Transverse colon (tissue), 4 donors: ENCODE measurements around the gene ALDH4A1. TPM values are rescaled to one million over a fixed set of nuclear protein-coding genes. Genes with fewer than 3 reads are reported as not detected.

Experiments
- DNase-seq: peaks from one replicate; pipeline ENCODE4 v3.0.0-alpha.2; 2019
- H3K27ac ChIP-seq, 4 donors: fragments of 200-600 bp; sonication (generic); 2 replicates each; pipeline ENCODE4 v1.5.1; 2016 to 2018; ENCODE audit warnings: inconsistent platforms in 4 of 4
- H3K27me3 ChIP-seq: fragments of 200-600 bp; sonication (generic); 2 replicates; pipeline ENCODE4 v1.5.1; 2017; ENCODE audit warnings: inconsistent platforms
- H3K36me3 ChIP-seq, 4 donors: fragments of 200-600 bp; sonication (generic); 2 replicates each; pipeline ENCODE4 v1.5.1; 2017 to 2019; ENCODE audit warnings: inconsistent platforms in 4 of 4
- H3K4me1 ChIP-seq, 4 donors: fragments of 200-600 bp; sonication (generic); 2 replicates each; pipeline ENCODE4 v1.5.1; 2017 to 2020; ENCODE audit warnings: inconsistent platforms in 4 of 4
- H3K4me3 ChIP-seq, 4 donors: fragments of 200-600 bp; sonication (generic); 1 replicate in 1 of 4; 2 replicates in 3 of 4; pipeline versions ENCODE4 v1.5.1 to v1.6.1; 2017 to 2019; ENCODE audit warnings: inconsistent platforms in 4 of 4
- H3K9me3 ChIP-seq, 2 donors: fragments of 200-600 bp; sonication (generic); 2 replicates each; pipeline ENCODE4 v1.5.1; 2017 to 2019; ENCODE audit warnings: inconsistent platforms in 2 of 2
- EP300 ChIP-seq: sonication (generic); formaldehyde crosslinking; IDR thresholded peaks from one replicate; pipeline ENCODE4 v1.6.1; 2017; ENCODE audit warnings: antibody characterized with exemption, low read depth
- POLR2A ChIP-seq: fragments of 450-650 bp; IDR thresholded peaks from one replicate; pipeline ENCODE4 v1.6.1; 2016; ENCODE audit warnings: antibody characterized with exemption, mild to moderate bottlenecking, moderate library complexity
- POLR2AphosphoS5 ChIP-seq, 3 donors: sonication (generic); formaldehyde crosslinking; IDR thresholded peaks; one replicate each; pipeline ENCODE4 v1.6.1; 2016; ENCODE audit warnings: antibody characterized with exemption in 3 of 3
- WGBS, 2 donors: methylation state at CpG; one replicate each; pipeline ENCODE4 v1.1.5; 2018; ENCODE audit warnings: low coverage in 1 of 2; 5-methylcytosine and 5-hydroxymethylcytosine counted together
- in situ Hi-C, 4 donors: fragments of 200-750 bp; cut with MboI; loops; one replicate each; pipeline versions ENCODE4 v1.15.0 to v1.15.1; 2017; ENCODE audit warnings: low sequenced_read_pairs in 3 of 4, low pct_ligation_motif_present in 1 of 4, low pct_unique_long_range_greater_than_20kb in 1 of 4
- intact Hi-C: fragments of 100-400 bp; cut with DNase I; formaldehyde crosslinking; loops from one replicate; pipeline ENCODE4 v1.15.1; 2023; ENCODE audit warnings: low total_unique reads
- total RNA-seq, 4 donors: library from RNA; depleted of rRNA; stranded (reverse); fragments of >200 nt; gene quantifications; one replicate each; pipeline ENCODE4 v1.1.0, GENCODE V29; 2016
- TF ChIP-seq, protein P1 (sequence below), 5 experiments: fragments of 200-600 bp in 3 of 5; fragments of 450-650 bp in 2 of 5; sonication (generic) in 3 of 5; IDR thresholded peaks; 1 replicate in 2 of 5; 2 replicates in 3 of 5; pipeline ENCODE4 v1.5.1; 2016 to 2017; ENCODE audit warnings: antibody characterized with exemption in 5 of 5, inconsistent platforms in 3 of 5, mild to moderate bottlenecking in 2 of 5, moderate library complexity in 1 of 5

The ALDH4A1 gene
- total RNA-seq, 4 donors from 2014 or later, result 3.8 to 6.0 (median 4.8) TPM

DNA sequence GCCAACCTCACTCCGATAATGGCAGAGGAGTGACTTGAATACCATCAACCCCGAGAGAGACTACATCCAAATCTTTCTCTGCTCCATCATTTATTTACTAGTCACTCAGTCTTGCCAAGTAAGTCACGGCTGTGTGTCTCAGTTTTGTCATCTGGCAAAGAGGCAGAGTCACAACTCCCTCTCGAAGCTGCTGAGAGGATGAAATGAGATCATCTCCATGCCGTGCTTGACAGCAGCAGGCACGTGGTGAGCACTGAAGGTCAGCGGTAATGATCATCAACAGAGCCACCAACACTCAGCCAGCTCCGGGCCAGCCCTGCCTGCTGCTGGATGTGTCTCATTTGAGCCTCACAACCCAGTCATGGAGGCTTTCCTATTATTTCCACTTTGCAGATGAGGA, 19.9 kb downstream of the ALDH4A1 start:
- intact Hi-C loops, result loop anchor here (10.0 kb wide), 1 partner anchor 212 kb away; no protein-coding TSS in a partner anchor

GRCh38 chr1:18881642-18882431, 20.5 kb downstream of the ALDH4A1 start:
- TF ChIP-seq POLR2AphosphoS5 (IDR thresholded peaks at IDR 0.05) (no peak), POLR2A (no peak), EP300 (no peak)
- TF ChIP-seq, protein P1, sequence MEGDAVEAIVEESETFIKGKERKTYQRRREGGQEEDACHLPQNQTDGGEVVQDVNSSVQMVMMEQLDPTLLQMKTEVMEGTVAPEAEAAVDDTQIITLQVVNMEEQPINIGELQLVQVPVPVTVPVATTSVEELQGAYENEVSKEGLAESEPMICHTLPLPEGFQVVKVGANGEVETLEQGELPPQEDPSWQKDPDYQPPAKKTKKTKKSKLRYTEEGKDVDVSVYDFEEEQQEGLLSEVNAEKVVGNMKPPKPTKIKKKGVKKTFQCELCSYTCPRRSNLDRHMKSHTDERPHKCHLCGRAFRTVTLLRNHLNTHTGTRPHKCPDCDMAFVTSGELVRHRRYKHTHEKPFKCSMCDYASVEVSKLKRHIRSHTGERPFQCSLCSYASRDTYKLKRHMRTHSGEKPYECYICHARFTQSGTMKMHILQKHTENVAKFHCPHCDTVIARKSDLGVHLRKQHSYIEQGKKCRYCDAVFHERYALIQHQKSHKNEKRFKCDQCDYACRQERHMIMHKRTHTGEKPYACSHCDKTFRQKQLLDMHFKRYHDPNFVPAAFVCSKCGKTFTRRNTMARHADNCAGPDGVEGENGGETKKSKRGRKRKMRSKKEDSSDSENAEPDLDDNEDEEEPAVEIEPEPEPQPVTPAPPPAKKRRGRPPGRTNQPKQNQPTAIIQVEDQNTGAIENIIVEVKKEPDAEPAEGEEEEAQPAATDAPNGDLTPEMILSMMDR (IDR thresholded peaks at IDR 0.05), result no peak

More for the DNA sequence above, 19.9 kb downstream of the ALDH4A1 start:
- TF ChIP-seq EP300 (no peak), POLR2AphosphoS5 (IDR thresholded peaks at IDR 0.05) (no peak), POLR2A (no peak)
- TF ChIP-seq, protein P1 (IDR thresholded peaks at IDR 0.05), result no peak
- H3K4me3 ChIP-seq, result no peak overlapping the region
- H3K9me3 ChIP-seq, result no peaks in the 10 kb centered on the region
- in situ Hi-C loops, result loop anchor here in 1 of 4 donors (10.0 kb wide), 1 partner anchor 222 kb away; no protein-coding TSS in a partner anchor
- 88% methylated on average over 8 of the region's 8 CpGs; no CpG with 5 or more reads in 1 of the 2 donors for WGBS, 2 donors
- H3K27me3 ChIP-seq, result no peaks in the 10 kb centered on the region
- no peak overlapping the region for H3K27ac ChIP-seq
- DNase-seq, result no peak
- H3K36me3 ChIP-seq, result no peaks in the 10 kb centered on the region
- no peaks in the 10 kb centered on the region for H3K4me1 ChIP-seq

GRCh38 chr1:18881164-18881563, 21.2 kb downstream of the ALDH4A1 start:
- Histone ChIP-seq H3K9me3 (no peaks in the 10 kb centered on the region), H3K27me3 (no peaks in the 10 kb centered on the region), H3K4me3 (no peak overlapping the region), H3K36me3 (no peaks in the 10 kb centered on the region), H3K4me1 (no peaks in the 10 kb centered on the region), H3K27ac (no peak overlapping the region)
- 90 to 94% methylated on average over 2 of the region's 2 CpGs for WGBS, 2 donors
- DNase-seq, result no peak
- in situ Hi-C loops, result loop anchor here in 1 of 4 donors (10.0 kb wide), 1 partner anchor 224 kb away; no protein-coding TSS in a partner anchor
- no peak for TF ChIP-seq POLR2A
- TF ChIP-seq POLR2AphosphoS5 (IDR thresholded peaks at IDR 0.05), result no peak
- TF ChIP-seq EP300, result no peak
- TF ChIP-seq, protein P1 (IDR thresholded peaks at IDR 0.05), result no peak
- intact Hi-C loops, result loop anchor here (10.0 kb wide), 1 partner anchor 214 kb away; no protein-coding TSS in a partner anchor

More at GRCh38 chr1:18881642-18882431, 20.5 kb downstream of the ALDH4A1 start:
- Histone ChIP-seq H3K36me3 (no peaks in the 10 kb centered on the region), H3K4me3 (no peak overlapping the region), H3K9me3 (no peaks in the 10 kb centered on the region), H3K27ac (no peak overlapping the region), H3K4me1 (no peaks in the 10 kb centered on the region), H3K27me3 (no peaks in the 10 kb centered on the region)
- WGBS, 2 donors, result 96% methylated on average over 24 of the region's 24 CpGs; no CpG with 5 or more reads in 1 of the 2 donors
- intact Hi-C loops (loop anchor here (10.0 kb wide), 1 partner anchor 213 kb away; no protein-coding TSS in a partner anchor), in situ Hi-C loops (loop anchor here in 1 of 4 donors (10.0 kb wide), 1 partner anchor 223 kb away; no protein-coding TSS in a partner anchor)
- no peak for DNase-seq

DNA sequence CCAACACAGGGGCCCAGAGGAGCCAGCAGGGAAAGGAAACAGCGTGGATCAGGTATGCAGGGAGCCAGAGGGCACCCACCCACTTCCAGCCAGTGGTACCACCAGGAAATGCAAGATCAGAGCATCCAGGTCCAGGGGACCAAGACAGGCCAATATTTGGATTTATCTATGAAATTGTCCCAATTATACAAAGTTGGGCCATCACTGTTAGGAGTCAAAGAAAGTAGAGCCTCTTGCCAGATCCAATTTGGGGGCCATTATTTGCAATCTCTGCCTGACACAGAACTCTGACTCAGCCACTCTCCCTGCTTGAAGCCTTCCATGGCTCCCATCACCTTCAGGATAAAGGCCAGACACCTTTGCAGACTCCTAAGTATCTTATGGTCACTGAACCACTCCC, 21.8 kb downstream of the ALDH4A1 start:
- no peak for DNase-seq
- TF ChIP-seq EP300, result no peak
- no peak for TF ChIP-seq POLR2A
- TF ChIP-seq POLR2AphosphoS5 (IDR thresholded peaks at IDR 0.05), result no peak
- TF ChIP-seq, protein P1 (IDR thresholded peaks at IDR 0.05), result no peak
- no peak overlapping the region for H3K27ac ChIP-seq
- H3K36me3 ChIP-seq, result no peaks in the 10 kb centered on the region
- in situ Hi-C loops, result loop anchor here in 1 of 4 donors (10.0 kb wide), 1 partner anchor 224 kb away; no protein-coding TSS in a partner anchor
- H3K4me3 ChIP-seq, result no peak overlapping the region
- intact Hi-C loops, result loop anchor here (10.0 kb wide), 1 partner anchor 214 kb away; no protein-coding TSS in a partner anchor
- H3K4me1 ChIP-seq, result no peaks in the 10 kb centered on the region
- WGBS, 2 donors, result 80 to 88% methylated on average over 1 of the region's 1 CpG
- H3K27me3 ChIP-seq, result no peaks in the 10 kb centered on the region
- no peaks in the 10 kb centered on the region for H3K9me3 ChIP-seq
